Right renal cortex interstitium (tissue), 3 donors: ENCODE results near the gene ATP10A. TPM values are rescaled to one million over a fixed set of nuclear protein-coding genes. Genes with fewer than 3 reads are reported as not detected.
"Not testable (repeated sequence)": the region's sequence is repeated elsewhere in the genome, so short reads cannot be mapped to it uniquely, and the experiment has no call there.

Experiments used
- DNase-seq, 3 donors: peaks; one replicate each; pipeline ENCODE4 v3.0.0-alpha.2; 2013; ENCODE audit warnings: low read depth in 3 of 3, low spot score in 2 of 3
- polyA plus RNA-seq, 3 donors: library from polyadenylated mRNA; unstranded; fragments of 120-200 nt; gene quantifications; one replicate each; pipeline ENCODE4 v1.2.1, GENCODE V29; 2013; ENCODE audit not compliant: insufficient read length in 3 of 3

The ATP10A gene
- polyA plus RNA-seq, 3 donors: 2.3 to 4.5 (median 2.9) TPM

DNA sequence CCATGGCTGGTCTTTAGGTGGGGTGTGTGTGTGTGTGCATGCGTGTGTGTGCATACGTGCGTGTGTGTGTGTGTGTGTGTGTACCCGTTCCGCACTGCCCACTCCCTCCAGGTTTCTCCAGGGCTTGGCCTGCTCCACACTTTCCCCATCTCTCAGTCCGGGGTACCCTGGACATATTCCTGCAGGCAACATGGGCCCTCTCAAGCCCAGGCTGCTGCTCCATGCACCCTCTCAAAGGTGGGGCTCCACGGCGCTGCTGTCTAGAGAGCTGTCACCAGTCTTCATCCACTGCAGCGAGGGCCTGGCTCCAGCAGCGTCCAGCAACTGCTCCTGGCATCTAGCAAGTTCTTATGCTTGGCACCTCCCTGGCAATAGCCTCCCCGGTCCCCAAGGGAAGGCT, 86.1 kb downstream of the ATP10A start:
- DNase-seq: no peak

DNA sequence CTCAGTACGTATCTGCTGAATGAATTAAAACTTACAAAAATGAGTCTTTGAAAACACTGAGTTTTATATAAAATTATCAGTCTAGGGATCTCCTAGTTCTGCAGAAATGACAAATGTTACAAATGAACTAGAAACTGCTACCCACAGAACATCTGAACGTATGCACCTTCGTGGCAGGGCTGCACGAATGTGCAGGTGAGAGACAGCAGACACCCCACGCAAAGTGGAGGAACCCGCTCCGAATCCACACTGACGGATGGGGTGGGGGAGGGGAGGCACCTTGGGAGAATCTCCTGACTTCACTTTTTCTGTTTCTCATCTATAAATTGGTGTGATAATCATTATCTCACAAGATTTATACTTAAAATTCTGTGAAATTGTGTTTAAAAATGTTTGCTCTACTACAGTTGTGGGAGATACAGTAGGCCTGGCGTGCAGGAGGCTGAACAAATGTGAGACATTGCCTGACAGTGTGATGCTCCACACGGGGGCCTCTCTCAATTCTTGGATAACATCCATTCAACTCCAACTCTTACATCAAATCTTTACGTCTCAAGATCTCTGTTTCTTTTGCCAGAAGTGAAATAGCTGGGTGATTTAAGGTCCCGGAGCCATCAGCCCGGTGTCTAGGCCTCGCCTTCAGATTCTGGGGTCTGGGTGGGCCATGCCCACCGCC, 86.9 kb downstream of the ATP10A start:
- no peak for DNase-seq

DNA sequence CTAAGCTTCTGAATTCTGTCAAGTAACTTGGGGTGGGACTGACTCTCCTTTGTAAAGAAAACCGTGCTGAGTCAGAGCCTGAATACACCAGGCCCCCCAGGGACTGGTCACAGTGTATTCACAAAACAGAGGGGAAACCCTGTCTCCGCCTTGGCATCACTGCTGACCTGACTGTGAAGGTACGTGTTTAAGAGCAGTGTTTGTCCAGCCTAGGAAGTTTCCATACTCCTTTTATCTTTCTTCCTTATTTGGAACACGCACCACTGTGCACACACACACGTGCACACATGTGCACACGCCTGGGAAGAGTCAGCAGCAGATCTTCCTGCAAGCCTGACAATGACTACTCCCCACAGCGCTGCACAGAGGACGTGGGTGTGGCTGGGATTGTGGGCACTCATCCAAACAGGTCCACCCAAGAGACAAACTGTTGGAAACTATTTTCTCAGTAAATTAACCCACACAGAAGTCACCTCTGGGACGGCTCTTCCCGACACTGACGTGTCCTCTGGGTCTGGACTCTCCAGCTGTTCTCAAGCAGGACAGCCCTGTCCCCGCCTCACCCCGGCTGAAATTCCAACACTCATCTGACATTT, 87.7 kb downstream of the ATP10A start:
- no peak for DNase-seq

DNA sequence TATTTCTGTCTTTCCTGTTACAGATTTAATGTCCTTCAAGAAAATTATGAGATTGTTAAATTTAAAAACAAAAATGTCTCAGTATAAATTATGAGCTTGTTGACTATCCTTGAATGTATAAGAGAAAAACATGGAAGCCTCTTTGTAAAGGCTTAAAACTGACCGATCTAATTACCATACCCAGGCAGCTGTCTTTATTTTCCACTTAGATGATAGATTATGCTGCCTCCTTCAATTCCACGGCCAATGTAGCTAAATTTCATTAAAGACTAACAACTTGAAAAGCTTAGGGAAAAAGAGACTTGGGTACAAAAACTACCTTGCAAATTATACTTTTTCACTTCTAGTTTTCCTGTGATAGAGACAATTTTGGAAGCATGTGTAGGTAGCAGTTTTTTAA, 88.3 kb downstream of the ATP10A start:
- no peak for DNase-seq

DNA sequence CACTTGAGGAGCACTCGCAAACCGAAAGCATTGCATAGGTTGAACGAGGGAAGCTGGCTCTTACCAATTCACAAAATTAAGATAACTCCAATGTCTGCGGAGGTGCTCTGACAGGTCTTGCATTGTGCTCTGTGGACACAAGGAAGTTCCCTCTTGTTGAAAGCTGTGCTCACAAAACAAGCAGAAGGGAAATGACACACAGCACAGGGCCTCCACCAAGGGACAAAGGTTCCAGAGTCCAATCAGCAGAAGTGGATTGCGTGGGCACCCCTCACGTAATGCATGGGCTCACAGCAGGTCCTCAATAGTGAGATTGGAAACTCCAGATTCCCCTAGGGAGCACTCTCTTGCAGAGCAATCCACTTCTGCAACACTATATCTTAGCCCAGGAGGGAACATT, 89.9 kb downstream of the ATP10A start:
- DNase-seq: no peak

DNA sequence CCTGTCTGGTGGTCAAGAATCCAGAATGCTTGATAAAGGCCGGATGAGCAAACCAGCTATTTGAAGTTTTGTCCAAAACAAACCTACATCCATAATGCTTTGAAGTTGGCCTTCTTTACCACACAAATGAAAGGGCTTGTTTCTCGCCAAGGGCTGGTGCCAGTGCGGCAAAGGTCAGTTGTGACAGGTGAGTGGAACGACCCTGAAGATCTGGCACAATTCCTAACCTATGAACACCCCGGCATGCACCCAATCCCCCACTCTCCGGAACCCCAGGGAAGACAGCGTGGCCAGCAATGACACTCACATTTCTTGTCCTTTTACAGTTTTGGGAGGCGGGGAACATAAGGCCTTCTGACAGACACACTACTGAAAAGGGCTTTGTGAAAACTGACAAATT, 90.6 kb downstream of the ATP10A start:
- no peak for DNase-seq

DNA sequence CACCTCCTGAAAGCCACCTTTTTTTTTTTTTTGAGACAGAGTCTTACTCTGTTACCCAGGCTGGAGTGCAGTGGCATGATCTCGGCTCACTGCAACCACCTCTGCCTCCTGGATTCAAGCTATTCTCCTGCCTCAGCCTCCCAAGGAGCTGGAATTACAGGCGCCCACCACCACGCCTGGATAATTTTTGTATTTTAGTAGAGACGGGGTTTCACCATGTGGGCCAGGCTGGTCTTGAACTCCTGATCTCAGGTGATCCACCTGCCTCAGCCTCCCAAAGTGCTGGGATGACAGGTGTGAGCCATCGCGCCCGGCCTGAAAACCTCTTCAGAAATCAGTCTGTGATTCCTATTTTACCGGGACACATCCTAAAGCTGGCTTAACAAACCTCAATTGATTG, 91.4 kb downstream of the ATP10A start:
- DNase-seq: not testable (repeated sequence)

DNA sequence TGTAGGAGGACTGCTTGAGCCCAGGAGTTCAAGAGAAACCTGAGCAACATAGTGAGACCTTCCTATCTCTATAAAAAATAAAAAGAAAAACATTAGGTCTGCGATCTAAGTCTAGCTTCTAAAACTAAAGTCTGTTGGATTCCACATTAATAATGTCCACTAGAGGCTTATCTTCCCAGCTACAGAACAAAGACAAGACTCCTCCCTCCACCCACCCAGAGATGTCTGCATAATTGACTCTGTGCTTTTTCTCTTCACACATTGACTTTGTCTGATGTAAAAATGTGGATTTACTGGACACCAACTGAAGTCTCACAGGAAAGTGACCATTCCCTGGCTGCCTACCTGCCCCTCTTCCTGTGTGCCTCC, 91.8 kb downstream of the ATP10A start:
- no peak for DNase-seq

DNA sequence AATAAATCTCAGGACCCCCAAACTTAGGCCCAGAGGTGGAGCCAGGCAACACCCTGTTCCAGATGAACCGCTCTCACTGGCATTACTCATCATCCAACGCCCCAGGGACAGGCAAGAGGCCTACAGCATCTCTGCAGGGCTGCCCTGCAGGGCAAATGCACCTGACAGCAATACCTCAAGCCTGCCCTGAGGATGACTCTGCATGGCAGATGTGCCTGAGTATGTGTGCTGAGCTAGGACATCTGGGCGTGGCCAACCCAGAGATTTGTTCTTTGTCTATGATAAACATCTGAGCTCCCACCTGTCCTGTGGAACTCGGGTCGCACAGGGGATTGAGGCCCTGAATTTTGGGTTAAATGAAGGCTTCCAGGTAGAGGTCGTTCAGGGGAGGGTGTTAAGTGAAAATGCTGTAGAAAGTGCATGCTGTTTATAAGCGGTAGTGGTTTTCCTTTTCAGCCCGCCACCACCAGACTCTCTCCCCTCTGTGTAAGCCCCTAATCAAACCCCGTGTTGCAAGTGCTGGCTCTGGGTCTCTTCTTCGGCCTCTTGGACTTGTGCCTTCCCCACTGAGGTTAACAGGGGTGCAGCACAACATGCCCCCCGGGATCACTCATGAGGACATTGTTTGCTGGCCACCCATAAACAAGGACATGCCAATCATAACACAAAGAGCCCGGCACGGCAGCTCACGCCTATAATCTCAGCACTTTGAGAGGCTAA, 92.3 kb downstream of the ATP10A start:
- DNase-seq: no peak

DNA sequence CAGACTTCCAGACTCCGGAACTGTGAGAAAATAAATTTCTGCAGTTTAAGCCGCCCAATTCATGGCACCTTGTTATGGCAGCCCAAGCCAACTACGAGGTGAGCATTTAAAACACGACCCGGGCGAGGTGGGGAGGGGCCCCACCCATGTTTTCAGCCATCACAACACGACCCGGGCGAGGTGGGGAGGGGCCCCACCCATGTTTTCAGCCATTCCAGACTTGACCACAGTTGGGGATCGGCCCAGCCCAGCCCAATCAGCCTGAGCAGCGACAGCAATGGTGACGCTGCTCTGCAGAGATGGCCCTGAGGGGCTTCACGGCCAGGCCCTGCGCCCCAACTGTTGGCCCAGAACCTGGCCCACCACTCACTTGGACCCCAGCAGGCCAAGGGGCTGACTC, 93.1 kb downstream of the ATP10A start:
- DNase-seq: no peak

DNA sequence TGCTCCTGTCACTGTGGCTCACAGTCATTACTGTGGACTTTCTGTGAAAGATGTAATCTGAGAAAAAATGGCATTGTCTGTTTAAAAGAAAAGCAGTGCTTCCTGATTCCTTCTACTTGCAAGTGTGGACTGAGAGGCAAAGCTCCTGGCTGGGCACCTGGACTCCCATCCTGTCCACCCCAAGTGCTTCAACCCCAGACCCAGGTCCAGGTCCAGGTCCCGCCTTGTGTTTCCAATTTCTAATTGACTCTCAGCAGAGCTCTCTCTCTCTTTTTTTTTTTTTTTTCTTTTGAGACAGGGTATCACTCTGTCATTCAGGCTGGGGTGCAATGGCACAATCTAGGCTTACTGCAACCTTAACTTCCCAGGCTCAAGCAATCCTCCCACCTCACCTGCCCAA, 94.9 kb downstream of the ATP10A start:
- DNase-seq: no peak

DNA sequence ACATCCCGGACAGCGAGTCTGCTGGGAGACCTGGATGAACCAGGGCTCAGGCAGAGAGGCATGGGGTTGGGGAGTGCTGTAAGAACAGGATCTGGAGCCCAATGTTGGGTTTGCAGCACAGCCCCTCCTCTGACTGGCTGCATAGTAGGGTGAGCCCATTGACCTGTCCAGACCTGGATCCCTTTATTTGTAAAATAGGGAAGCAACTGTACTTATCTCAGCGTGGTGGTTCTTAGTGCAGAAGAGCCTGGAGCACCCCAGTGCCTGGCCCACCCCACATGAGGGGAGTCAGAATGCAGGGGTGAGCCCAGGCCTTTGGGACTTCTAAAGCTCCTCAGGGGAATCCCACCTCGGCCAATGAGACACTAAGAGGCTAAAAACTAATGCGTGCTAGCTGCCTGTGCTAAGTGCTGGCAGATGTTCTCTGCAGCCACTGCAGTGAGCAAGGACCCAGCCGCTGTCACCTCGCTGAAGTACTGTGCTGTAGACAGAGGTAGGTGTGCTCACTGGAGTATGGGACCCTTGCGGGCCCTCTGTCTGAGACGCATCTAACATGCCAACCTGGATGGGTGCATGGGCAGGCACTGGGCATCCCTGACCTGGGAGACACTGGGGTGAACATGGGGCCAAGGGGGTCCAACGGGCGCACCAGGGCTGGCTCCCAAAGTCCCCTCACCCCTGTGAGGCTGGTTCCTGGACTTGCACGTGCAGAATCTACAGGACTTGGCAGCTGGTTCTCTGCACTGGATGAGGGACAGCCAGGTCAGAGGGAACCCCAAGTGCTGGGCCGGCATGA, 95.6 kb downstream of the ATP10A start:
- DNase-seq: no peak

DNA sequence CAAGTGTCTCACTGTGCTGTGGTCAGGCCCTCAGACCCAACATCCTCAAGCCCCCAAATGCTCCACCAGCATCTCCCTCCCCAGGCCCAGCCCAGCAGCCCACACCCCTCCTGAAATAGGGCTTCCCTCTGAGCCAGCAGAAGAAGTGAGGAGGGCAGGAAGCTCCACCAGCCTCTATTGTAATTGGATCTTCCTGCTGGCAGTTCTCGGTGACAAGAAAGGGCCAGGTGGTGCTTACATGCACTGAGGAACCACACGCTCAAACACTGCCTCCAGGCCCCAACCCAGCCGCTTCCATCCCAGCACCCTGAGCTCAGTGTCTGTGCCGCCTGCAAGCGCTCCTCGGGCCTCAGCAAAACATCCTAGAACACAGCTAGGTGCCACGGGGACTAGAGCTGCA, 96.7 kb downstream of the ATP10A start:
- DNase-seq: no peak

DNA sequence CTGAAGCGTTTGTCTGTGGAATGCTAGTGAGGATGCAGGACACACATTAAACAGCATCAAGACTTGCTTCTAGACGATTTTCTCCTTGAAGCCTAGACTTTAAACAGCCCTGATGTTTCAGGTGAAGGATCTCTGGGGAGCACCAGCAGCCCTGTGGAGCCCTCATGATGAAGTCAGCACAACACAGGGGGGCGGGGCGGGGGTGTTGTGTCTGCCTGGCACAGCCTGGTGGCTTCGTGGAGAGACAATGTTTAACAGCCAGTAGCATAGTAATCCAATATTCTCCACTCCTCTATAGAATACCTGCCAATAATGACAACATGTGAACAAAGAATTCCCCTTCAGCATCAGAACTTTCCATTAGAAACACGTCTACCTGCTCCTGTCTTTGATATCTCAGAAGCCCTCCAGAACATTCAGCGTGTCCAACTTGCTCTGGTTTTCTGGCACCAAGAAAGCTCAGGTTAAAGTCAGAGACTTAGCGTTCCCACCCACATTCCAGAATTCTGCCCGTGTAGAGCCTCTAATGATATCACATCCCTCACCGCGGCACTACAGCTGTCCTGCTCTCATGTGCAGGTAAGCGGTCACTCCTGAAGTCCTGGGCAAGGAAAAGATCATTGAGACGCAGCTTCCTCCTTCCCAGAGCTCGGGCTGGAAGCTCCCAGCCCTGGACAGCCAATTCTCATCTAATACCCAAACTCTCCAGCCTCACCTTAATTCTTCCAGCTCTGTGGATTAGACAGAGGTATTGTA, 98.0 kb downstream of the ATP10A start:
- no peak for DNase-seq

DNA sequence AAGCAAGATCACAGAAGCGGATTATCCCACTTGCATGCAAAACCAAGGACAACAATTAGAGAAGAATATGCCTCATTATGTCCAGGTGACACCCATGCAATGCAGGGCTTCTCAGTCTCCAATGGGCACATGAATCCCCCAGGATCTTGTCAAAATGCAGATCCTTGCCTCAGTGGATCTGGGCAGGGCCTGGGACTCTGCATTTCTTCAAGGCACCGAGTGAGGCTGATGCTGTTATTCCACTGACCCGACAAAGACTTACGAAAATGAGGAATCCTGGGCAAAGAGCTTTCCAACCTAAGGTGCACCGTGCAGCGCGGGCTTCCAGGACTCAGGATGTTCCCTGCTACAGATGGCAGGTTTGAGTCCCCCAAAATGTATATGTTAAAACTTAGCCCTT, 99.2 kb downstream of the ATP10A start:
- DNase-seq: no peak

DNA sequence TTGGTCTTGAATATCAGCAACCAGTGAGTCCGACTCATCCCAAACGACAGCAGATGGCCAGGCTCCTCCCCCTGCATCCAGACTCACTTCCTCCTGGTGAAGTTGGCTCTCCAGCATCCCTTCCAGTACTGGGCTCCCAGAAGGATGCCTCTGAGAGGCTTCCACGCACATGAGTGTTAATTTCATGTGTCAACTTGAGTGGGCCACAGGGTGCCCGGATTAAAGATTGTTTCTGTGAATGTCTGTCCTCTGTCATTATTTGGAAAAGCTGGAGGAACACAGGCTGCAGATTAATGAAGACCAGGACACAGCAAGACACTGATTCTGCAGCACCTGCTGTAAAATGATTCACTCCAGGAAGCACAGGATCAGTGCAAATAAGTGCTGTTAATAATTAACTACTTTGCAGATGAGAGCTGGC, 99.8 kb downstream of the ATP10A start:
- DNase-seq: no peak

DNA sequence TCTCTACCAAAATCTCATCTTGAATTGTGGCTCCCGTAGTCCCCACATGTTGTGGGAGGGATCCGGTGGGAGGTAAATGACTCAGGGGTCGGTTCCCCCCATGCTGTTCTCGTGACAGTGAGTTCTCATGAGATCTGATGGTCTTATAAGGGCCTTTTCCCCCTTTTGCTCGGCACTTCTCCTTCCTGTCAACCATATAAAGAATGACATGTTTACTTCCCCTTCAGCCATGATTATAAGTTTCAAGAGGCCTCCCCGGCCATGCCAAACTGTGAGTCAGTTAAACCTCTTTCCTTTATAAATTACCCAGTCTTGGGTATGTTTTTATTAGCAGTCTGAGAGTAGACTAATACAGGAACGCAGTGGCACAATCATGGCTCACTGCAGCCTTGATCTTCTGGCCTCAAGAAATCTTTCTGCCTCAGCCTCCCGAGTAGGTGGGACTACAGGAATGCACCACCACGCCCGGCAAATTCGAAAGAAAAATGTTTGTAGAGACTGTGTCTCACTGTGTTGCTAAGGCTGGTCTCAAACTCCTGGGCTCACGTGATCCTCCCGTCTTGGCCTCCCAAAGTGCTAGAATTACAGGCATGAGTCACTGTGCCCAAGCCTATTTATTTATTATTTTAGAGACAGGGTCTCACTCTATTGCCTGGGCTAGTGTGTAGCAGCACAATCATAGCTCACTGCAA, 101.0 kb downstream of the ATP10A start:
- DNase-seq: no peak

DNA sequence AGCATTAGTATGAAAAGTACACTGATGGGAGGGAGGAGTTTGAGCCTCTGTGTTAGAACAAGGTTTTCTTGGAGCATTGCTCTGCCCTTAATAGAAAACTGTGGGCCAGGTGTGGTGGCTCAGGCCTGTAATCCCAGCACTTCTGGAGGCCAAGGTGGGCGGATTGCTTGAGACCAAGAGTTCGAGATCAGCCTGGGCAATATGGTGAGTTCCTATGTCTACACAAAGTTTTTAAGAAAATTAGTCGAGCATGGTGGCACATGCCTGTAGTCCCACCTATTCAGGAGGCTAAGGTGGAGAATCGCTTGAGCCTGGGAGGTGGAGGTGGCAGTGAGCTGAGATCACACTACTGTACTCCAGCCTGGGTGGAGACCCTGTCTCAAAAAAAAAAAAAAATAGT, 103.7 kb downstream of the ATP10A start:
- no peak for DNase-seq

DNA sequence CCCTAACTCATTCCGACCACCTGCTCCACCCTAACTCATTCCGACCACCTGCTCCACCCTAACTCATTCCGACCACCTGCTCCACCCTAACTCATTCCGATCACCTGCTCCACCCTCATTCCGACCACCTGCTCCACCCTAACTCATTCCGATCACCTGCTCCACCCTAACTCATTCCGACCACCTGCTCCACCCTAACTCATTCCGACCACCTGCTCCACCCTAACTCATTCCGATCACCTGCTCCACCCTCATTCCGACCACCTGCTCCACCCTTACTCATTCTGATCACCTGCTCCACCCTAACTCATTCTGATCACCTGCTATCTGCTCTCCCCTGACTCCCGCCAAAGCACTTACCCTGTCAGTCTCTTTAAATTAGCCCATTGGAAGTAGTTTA, 104.5 kb downstream of the ATP10A start:
- not testable (repeated sequence) for DNase-seq
